Ovary (tissue), 9 donors: Measurements from ENCODE around the gene RALA. TPM values are rescaled to one million over a fixed set of nuclear protein-coding genes. Genes with fewer than 3 reads are reported as not detected.

ENCODE experiments used
- DNase-seq, 5 donors: peaks; one replicate each; pipeline ENCODE4 v3.0.0-alpha.2; 2019 to 2020
- H3K27ac ChIP-seq, 2 donors: fragments of 200-600 bp; one replicate each; pipeline versions ENCODE4 v1.5.1 to v1.8.0; 2019 to 2022
- H3K27me3 ChIP-seq: fragments of 200-600 bp; one replicate; pipeline ENCODE4 v1.8.0; 2022
- H3K36me3 ChIP-seq: fragments of 200-600 bp; sonication (generic); one replicate; pipeline ENCODE4 v1.5.1; 2019
- H3K4me1 ChIP-seq: one replicate; pipeline ENCODE4 v1.8.1; 2013; ENCODE audit warnings: mild to moderate bottlenecking, moderate library complexity; ENCODE audit not compliant: insufficient read depth
- H3K4me3 ChIP-seq: fragments of 200-600 bp; sonication (generic); one replicate; pipeline ENCODE4 v1.5.1; 2017
- H3K9me3 ChIP-seq, 2 donors: fragments of 200-600 bp in 1 of 2; sonication (generic) in 1 of 2; one replicate each; pipeline versions ENCODE4 v1.5.1 to v1.8.1; 2013 to 2019; ENCODE audit warnings: mild to moderate bottlenecking in 1 of 2, moderate library complexity in 1 of 2
- EP300 ChIP-seq: sonication (generic); formaldehyde crosslinking; IDR thresholded peaks from one replicate; pipeline ENCODE4 v1.6.1; 2017; ENCODE audit warnings: antibody characterized with exemption
- POLR2A ChIP-seq: fragments of 450-650 bp; IDR thresholded peaks from one replicate; pipeline ENCODE4 v1.6.1; 2017; ENCODE audit warnings: antibody characterized with exemption, mild to moderate bottlenecking, moderate library complexity
- WGBS, 3 donors: extraction: QIAGEN DNeasy Blood & Tissue Kit in 1 of 3; methylation state at CpG; one replicate each; pipeline versions ENCODE4 v1.1.5 to v1.1.7; 2013 to 2017; 5-methylcytosine and 5-hydroxymethylcytosine counted together
- intact Hi-C, 4 donors: fragments of 100-400 bp; cut with DNase I; formaldehyde crosslinking; loops; one replicate each; pipeline versions ENCODE4 v1.11.0 to v1.15.1; 2022 to 2023
- polyA plus RNA-seq, 2 donors: library from polyadenylated mRNA; stranded (reverse); fragments of 200-250 nt in 1 of 2; fragments of 350-450 nt in 1 of 2; fragmentation: Illumina TruSeq in 1 of 2; extraction: RNeasy Lipid Tissue Mini Kit (QIAGEN cat#74804) in 1 of 2; gene quantifications; one replicate each; pipeline ENCODE4 v1.2.3, GENCODE V29; 2013 to 2014
- total RNA-seq, 7 donors: library from RNA; depleted of rRNA in 2 of 7; stranded (reverse); fragments of >200 nt in 2 of 7; fragmentation: NEBNext Ultra II Directional in 3 of 7; extraction: Animal tissue kit (Norgen Biotek cat#: 25700) in 3 of 7; gene quantifications; one replicate each; pipeline versions ENCODE4 v1.1.0 to v1.2.4, GENCODE V29; 2016 to 2023
- TF ChIP-seq, protein P1 (sequence below), 3 donors: fragments of 450-650 bp in 2 of 3; fragments of 200-600 bp in 1 of 3; IDR thresholded peaks; one replicate each; pipeline versions ENCODE4 v1.5.1 to v1.8.0; 2016 to 2022; ENCODE audit warnings: antibody characterized with exemption in 3 of 3, mild to moderate bottlenecking in 1 of 3
- donor health status: DM: no; HTN: no; CAD: no; lungs with moderate emphysema.
- donor health status: DM: no; HTN: no; CAD: no.
- donor health status: Bipolar disorder and iron deficiency.
- donor health status: DM: yes; HTN: yes; CAD: no.
- donor health status: DM: no; HTN: no; CAD: no.
- donor health status: DM: yes; HTN: yes; CAD: no.

The RALA gene
- total and polyA plus RNA-seq, 9 donors, result 13.9 to 32.9 (median 25.2) TPM

DNA sequence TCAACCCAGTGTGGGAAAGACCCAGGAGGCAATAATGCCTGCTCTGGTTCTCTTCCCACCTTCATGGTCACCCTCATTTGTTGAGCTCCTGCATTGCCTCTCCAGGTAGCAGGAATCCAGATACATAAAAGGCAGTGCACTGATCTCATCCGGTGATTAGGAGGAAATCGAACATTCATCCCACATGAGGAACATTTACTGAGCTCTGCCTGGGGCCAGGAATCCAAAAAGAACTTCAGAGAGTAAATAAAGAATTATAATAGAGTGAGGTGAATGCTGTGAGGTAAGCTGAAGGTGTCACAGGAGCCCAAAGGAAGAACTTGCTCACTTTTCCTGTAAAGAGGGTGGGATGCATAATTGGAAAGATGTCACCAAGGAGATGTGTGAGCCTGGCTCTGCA lies 121.2 kb downstream of the RALA start:
- no peak for DNase-seq
- 86 to 94% (median 91%) methylated on average over 2 of the region's 2 CpGs for WGBS, 3 donors
- intact Hi-C loops, result loop anchor here (1.0 to 5.0 kb wide), 4 partner anchors 122 to 164 kb away; partner anchors contain the start of gene RALA (in 1 of the 4)
- Histone ChIP-seq H3K27me3 (no peaks in the 10 kb centered on the region), H3K27ac (no peak overlapping the region), H3K9me3 (no peaks in the 10 kb centered on the region), H3K36me3 (no peaks in the 10 kb centered on the region), H3K4me3 (no peak overlapping the region), H3K4me1 (no peaks in the 10 kb centered on the region)
- TF ChIP-seq EP300 (no peak), POLR2A (no peak)
- TF ChIP-seq, protein P1, sequence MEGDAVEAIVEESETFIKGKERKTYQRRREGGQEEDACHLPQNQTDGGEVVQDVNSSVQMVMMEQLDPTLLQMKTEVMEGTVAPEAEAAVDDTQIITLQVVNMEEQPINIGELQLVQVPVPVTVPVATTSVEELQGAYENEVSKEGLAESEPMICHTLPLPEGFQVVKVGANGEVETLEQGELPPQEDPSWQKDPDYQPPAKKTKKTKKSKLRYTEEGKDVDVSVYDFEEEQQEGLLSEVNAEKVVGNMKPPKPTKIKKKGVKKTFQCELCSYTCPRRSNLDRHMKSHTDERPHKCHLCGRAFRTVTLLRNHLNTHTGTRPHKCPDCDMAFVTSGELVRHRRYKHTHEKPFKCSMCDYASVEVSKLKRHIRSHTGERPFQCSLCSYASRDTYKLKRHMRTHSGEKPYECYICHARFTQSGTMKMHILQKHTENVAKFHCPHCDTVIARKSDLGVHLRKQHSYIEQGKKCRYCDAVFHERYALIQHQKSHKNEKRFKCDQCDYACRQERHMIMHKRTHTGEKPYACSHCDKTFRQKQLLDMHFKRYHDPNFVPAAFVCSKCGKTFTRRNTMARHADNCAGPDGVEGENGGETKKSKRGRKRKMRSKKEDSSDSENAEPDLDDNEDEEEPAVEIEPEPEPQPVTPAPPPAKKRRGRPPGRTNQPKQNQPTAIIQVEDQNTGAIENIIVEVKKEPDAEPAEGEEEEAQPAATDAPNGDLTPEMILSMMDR (IDR thresholded peaks at IDR 0.05), result no peak

- WGBS, 3 donors, result 47 to 52% (median 50%) methylated on average over 4 of the region's 4 CpGs
- intact Hi-C loops, result loop anchor here in 2 of 4 donors (2.0 to 5.0 kb wide), 2 partner anchors 163 to 165 kb away; no protein-coding TSS in a partner anchor
- peak in 1 of 5 donors; percentile 30 for DNase-seq
- Histone ChIP-seq H3K27ac (no peak overlapping the region), H3K4me3 (no peak overlapping the region), H3K27me3 (no peaks in the 10 kb centered on the region), H3K4me1 (no peaks in the 10 kb centered on the region), H3K9me3 (no peaks in the 10 kb centered on the region), H3K36me3 (no peaks in the 10 kb centered on the region)
- TF ChIP-seq POLR2A (no peak), EP300 (no peak)
- TF ChIP-seq, protein P1 (IDR thresholded peaks at IDR 0.05), result no peak
These were observed 121.9 kb downstream of the RALA start for GRCh38 chr7:39745320-39745719.

GRCh38 chr7:39746103-39746819 lies 122.9 kb downstream of the RALA start:
- Histone ChIP-seq H3K4me3 (no peak overlapping the region), H3K27me3 (no peaks in the 10 kb centered on the region), H3K27ac (no peak overlapping the region), H3K36me3 (no peaks in the 10 kb centered on the region), H3K9me3 (no peaks in the 10 kb centered on the region), H3K4me1 (no peaks in the 10 kb centered on the region)
- TF ChIP-seq, protein P1 (IDR thresholded peaks at IDR 0.05), result peak; percentile 58 to 70 (median 70)
- TF ChIP-seq EP300, result no peak
- peak; percentile 62 to 80 (median 75) for DNase-seq
- intact Hi-C loops, result loop anchor here in 1 of 4 donors (5.0 kb wide), 1 partner anchor 164 kb away; no protein-coding TSS in a partner anchor
- 21 to 26% (median 24%) methylated on average over 11 of the region's 11 CpGs for WGBS, 3 donors

DNA sequence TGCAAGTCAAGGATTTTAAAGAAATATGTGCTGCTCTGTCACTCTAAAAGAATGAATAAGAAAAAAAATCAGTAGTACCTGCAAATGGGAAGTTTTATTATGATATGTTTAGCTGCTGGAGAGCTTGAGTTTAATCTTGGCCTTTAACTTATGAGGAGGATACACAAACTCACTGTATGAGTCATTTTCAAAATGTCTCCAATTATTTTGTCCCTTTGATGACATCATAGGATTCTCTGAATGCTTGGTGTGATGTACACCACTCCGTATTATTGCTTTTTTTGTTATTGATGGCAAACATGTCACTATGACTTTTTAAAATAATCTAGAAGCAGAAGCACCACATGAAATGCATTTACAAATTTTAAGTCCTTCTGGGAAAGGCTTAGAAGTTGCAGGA lies 125.8 kb downstream of the RALA start:
- no peak overlapping the region for H3K27ac ChIP-seq
- 67 to 78% (median 76%) methylated on average over 1 of the region's 1 CpG for WGBS, 3 donors
- no peaks in the 10 kb centered on the region for H3K9me3 ChIP-seq
- intact Hi-C loops, result loop anchor here in 1 of 4 donors (5.0 kb wide), 1 partner anchor 167 kb away; no protein-coding TSS in a partner anchor
- DNase-seq, result no peak
- H3K27me3 ChIP-seq, result no peaks in the 10 kb centered on the region
- H3K4me3 ChIP-seq, result no peak overlapping the region
- H3K4me1 ChIP-seq, result peaks cover 2% of the 10 kb centered on the region
- TF ChIP-seq POLR2A (no peak), EP300 (no peak)
- TF ChIP-seq, protein P1 (IDR thresholded peaks at IDR 0.05), result no peak
- H3K36me3 ChIP-seq, result no peaks in the 10 kb centered on the region
